Brain pericyte (primary cell): Measurements from ENCODE around the gene RAB34.

Source experiments
- DNase-seq: peaks from one replicate; pipeline ENCODE4 v3.0.0-alpha.2; 2012; ENCODE audit warnings: low read depth, low spot score

The RAB34 gene

DNA sequence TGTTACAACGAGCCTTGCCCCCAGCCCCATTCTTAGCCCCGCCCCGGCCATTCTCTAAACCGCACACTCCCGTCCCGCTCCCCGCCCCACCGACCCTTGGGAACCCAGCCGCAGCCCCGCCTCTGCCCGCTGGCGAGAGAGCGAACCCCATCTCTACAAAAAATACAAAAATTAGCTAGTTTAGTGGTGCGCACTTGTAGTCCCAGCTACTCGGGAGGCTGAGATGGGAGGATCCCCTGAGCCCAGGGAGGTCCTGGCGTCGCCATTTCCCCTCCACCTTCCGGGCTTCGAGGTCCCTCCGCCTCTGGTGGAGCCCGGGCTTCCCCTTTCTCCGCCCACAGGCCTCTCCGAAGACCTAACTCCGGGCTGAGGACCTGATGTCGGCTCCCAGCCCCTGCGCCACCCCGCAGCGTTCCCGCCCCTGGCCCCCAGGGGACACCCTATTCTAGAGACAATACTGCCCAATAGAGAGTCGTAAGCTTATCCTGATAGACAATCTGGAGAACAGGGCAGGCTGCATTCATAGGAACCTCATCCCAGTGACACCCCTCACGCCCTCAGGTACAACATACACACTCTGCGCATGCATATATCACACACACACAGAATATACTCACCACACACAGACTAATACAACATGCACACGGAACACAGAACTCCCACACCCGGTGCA lies 5.5 kb downstream of the RAB34 start:
- DNase-seq: no peak

DNA sequence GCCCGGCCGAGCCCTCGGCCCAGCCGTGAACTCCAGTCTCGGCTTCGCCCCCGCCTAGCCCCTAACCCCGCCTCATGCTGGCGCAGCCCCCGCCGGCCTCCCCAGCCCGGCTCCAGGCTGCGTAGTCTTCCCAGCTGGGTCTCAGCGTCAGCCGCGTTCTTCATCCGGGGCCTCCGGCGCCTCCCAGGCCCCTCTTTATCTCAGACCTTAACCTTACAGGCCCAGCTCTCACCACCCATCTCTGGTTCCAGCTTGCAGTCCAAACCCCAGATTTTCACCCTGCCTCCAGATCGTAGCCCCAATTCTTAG lies 6.0 kb downstream of the RAB34 start, which contains the start of gene PROCA1:
Gene PROCA1 (minus strand): TSS at position 166 of the 309 bp plus-strand sequence. CDS start 228 bp downstream, outside the sequence.
- DNase-seq: no peak

DNA sequence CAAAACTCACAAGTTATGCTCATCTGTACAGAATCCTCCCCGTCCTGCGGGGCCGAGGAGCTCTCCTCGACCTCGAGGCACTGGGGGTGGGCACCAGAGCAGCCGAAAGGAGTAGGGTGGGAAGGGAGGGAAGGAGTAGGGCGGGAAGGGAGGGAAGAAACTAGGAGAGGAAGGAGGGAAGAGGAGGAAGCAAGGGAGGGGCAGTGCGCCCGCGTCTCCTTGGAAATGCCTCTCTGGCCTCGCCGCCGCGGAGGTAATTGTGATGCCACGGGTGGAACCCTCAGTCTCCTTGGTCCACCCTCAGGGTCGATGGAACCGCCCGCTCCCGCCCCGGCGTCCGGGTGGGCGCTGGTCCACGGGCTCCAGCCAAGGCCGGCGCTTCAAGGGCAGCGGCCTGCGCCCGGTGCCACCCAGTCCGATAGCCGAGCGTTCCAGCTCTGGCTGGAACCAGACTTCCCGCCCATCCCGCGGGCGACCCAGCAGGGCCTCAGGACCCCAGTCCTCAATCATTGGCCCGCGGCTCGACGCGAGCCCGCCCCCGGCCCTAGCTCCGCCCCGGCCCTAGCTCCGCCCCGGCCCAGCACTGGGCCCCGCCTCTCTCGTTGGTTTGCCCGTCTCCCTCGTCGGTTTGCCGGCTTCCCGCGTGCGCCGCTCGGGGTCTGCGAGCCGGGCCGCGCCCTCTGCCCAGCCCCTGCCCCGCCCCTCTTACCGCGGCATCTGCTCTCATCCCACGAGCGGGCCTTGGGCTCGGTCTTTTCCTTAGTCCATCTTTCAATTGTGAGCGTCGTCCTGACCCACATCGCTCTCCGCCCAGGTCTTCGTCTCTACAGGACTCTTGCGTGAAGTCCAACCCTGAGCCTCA lies 6.6 kb downstream of the RAB34 start:
- peak; percentile 71 for DNase-seq

DNA sequence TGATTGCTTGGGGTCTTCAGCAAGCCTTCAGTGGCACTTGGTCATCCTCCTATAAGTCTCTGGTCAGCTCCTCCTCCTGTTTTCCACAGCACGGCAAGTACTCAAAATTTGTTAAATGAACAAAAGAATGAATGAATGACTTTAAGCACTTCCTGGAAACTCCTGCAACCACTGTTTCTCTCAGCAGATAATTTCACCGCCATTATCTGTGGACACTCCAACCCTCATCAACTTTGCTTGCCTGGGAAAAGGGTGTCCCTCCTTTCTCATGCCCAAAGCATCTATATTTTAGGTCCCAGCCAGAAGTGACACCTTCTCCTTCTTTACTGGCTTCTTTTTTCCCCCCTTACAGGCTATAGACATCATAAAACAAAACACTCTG lies 10.3 kb downstream of the RAB34 start:
- no peak for DNase-seq

DNA sequence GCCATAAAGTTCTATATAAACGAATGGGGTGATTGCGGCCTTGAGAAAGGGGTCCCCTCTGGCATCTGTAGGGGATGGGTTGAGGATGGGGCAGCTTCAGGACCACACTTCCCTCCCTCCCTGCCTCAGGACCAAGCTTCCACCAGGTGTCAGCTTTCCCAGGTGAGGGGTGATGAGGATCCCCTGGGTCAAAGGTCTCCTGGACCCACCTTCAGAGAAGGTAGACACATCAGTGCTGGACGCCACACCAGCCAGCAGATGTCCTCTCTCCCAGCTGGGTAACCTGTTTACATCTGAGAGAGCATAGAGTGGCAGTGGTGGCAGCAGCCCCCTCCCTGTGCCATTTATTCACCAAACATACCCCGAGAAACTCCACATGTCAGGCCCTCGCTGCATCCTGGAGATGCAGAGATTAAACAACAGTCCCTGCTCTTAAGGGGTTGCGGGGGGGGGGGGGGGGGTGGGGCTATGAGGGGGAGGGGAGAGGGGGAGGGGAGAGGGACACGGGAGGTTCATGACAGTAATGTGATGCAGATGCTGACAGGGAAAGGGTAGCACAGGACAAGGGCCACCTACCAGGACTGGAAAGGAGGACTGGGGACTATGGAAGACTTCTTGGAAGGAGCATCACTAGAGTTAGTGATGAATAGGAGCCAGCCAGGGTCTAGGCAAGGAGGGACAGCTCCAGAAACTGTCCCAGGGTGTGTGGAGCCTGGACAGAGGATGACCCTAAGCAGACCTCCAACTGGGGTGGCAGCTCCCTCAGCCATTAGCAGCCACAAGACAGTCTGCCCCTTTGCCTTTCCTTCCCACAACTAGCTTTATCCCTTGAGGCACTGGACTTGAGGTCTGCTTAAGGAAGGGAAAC lies 11.0 kb downstream of the RAB34 start:
- no peak for DNase-seq

DNA sequence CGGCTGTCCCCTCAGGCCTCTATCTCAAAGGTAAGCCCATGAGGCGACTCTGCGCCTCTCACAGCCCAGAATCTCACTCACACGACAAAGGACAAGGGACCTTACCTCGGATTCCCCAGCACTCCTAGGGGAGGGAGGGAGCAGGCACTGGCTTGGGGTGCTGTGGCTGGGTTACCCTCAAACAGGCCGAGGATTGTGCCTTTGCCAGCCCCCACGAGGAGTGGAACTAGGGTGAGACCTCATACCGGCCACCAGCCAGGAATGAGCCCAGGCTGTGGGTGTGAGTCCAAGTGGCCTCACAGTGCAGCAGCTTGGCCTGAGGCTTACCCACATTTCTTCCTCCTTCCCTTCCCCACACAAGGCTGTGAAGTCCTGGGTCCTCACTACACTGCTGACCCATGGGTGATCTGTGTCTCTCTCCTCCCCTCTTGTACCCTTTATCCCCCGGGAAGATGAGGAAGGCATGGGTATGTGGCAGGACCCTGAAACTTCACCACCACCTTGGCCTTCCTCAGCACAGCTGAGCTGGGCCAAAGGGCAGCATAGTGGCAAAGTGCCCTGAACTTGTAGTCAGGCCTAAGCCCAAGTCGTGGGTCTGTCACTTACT lies 11.8 kb downstream of the RAB34 start:
- DNase-seq: no peak

DNA sequence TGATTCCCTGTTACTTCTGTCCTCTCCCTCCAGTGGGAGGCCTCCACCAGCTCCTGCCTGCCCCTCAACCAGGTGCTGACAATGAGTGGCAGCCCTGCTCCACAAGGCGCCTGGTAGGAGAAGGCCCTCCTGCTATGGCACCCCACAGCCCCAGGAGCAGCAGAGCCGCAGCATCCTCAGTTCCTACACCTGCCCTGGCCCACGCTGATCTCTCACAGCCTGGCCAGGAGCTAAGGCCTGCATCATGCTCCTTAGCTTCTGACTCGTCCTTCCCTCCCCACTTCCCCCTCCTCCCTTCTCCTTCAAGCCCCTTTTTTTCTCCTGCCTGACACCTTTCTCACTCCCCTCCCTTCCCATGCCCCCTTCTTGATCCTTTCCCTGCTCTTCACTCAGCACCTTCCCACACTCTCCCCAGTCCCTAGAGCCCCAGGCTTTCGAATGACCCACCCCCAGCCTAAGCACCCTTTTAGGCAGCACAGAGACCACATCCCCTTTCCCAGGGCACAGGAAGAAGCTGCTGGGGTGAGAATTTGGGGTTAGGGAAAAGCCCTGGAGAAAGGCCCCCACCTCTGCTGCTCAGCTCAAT lies 12.5 kb downstream of the RAB34 start:
- no peak for DNase-seq

DNA sequence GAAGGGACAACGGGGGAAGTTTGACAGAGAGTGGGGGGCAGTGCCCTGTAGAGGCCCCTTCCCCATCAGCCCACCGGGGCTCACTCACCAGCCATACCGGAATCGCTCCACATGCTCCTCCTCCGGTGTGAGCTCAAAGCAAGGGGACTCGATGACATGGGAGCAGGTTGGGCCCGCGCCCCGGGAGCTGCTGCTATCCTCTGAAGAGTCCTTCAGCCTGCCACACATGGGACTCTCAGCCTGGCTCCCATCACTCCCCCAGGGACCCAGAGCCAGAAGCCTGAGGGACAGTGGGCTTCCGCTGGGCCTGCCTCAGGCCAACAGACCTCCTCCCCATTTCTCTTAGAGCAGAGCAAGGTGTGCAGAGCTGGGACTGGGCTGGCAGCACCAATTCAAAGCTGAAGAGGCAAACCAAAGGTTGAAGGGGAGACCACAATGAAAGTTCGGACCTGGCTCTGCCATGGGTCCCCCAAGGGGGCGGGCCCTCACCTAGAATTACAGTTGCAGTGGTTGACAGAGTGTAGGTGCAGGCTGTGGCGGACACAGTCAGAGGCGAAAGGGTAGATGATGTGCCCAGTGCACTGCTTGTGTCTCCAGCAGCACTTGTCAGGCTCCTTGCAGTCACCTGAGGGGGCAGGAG lies 13.3 kb downstream of the RAB34 start:
- no peak for DNase-seq

DNA sequence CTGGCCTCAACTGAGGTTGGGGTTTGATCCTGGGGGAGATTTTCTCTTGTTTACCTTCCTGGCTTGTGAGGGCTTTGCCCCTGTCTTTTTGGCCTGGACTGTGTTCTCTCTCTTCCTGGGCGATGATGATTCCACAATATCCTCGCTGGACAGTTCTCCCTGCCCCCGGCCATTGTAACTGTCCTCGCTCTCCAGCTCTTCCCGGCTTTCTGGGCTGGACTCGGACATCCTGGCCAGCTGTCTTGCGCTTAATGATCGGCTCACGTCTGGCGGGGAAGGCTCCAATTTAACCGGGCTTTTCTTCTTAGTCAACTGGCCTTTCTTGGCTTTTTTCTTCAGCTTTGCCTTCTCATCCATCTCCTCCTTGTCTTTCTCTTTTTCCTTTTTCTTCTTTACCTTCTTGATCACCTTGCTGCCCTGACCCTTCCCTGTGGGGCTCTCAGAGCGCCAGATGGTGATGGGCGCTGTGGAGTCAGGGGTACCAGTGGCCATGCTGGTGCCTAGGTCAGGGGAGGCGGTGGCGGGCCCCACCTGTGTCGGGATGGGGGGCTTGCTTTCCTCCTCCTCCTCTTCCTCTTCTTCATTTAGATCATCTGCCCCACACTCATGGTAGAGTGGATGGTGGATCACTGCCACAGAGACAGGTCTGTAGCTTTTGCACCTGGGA lies 14.0 kb downstream of the RAB34 start:
- no peak for DNase-seq

DNA sequence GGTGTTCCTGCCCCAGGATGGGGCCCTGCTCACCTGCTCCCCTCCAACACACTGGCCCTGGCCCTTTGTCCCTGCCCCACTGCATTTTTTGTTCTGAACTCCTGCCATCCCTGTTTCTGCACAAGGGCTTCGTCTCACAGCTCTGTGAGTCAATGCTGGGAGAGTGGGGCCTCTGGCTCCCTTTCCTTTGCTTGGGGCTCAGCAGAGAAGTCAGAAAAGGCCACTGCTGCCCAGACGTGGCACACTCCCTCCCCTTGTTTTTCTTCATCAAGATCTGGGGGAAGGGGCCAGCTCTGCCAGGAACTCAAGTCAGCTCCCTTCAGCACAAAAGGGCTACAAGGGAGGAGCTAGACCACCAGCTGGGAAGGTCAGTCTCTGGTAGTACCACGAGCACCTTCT lies 14.9 kb downstream of the RAB34 start:
- no peak for DNase-seq

DNA sequence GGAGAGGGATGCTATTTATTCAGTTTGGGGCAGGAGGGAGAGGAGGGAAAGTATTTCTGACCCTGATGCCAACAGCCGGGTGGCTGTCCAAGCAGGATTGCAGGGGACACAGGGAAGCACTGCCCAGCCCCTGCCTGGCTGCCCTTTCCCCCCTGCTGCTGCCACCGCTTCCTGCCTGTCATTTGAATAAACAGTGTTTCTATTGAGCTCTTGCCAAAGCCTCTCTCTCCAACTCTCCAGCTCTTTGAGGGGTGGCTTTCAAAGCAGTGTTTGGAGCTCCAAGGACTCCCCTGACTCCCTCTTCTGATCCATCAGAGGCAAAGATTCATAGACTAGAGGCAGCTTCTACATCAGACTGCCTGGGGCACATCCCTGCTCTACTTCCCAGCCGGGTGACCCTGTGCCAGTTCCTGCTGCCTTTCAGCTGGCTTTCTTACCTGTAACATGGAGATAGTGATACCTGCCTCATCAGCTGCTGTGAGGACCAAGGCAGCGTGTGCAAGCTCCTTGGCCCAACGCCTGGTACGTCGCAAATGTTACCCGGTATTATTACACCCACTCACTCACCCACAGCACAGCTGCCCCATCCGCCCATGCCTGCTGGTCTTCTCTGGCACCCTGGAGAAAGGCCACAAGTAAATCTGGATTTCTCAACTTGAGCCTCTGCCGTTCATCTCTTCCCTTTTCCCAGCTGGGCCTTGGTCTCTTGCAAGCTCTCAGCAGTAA lies 15.5 kb downstream of the RAB34 start:
- DNase-seq: no peak

DNA sequence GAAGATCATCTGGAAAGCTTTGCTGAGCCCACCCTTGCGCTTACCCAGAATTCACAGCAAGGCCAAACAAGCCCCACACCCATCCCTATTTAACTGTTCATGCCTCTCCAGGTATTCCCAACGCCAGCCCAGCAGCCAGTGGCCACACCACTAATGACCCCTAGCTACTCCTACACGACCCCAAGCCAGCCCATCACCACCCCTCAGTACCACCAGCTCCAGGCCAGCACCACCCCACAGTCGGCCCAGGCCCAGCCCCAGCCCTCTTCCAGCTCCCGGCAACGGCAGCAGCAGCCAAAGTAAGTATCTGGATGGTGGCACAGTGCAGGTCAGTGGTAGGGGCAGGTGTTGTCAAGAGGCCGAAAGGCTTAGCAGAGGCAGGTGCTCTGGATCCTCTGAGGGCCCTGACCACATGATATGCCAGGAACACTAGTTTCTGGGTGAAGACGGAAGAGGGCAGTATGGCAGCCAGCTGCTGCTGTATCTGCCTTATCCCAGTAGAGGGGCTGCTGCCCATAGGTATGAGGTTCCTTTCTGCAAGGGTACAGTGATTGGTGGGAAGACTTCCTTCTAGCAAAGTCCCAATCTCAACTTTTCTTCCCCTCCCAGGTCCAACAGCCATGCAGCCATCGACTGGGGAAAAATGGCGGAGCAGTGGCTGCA lies 16.7 kb downstream of the RAB34 start:
- DNase-seq: no peak

DNA sequence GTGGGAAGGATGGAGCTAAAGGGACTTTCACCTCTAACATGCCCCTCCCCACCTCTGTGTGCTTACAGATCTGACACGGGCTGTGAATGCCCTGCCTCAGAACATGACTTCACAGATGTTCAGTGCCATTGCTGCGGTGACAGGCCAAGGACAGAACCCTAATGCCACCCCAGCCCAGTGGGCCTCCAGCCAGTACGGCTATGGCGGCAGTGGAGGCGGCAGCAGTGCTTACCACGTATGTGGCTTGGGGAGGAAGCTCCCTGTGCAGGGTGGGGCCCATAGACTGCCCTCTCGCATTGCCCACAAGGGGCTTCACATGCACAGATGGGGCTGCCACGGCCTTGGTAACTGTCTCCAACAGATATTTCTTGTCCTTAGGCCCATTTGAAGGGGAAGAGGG lies 17.4 kb downstream of the RAB34 start:
- DNase-seq: no peak

DNA sequence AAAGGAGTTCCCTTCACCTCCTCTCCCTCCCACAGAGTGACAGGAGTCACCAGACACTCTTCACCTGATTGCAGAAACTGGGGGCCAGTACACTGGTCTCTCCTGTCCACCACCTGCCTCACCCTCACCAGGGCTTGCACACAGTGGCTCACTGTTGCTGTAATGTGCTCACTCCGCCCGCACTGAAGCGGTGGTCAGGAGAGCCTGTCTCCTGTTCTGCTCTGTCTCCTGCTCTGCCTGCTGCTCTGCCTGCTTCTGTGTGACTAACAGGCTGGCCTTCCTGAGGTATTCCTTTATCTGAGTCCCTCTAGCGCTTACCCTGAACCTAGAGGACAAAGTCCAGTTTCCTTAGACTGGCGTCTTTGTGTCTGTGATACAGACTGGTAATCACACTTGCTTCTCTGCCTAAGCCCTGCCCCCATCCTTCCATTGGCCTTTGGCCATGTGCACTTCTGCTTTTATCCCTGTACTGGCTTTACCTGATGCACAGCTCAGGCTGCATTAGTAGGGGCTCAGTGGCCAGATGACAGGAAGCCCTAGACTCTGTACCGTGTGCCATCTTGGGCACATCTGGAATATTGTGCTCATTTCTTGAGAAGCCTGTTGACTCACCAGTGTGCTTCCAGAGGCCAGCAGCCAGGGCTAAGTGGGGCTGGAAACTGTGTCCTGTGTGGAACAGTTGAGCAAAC lies 19.3 kb downstream of the RAB34 start:
- no peak for DNase-seq

DNA sequence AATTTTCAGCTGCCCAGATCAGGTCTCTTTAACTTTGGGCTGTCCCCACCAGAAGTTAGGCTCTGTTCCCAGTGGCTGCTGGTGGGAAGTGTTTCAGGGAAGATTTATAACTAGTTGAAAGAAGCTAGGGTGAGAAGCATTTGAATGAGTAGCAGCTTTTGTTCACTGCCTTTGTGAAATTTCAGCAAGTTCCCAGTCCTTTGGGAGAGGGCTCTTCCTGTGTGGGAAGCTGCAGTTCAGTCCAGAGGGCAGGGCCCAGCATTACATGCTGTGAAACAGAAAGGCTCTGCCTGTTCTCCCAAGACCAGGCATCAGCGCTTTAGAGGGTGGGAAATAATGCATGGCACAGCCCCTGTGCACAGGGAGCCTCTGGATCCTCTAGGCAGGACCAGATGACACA lies 23.8 kb downstream of the RAB34 start:
- no peak for DNase-seq

DNA sequence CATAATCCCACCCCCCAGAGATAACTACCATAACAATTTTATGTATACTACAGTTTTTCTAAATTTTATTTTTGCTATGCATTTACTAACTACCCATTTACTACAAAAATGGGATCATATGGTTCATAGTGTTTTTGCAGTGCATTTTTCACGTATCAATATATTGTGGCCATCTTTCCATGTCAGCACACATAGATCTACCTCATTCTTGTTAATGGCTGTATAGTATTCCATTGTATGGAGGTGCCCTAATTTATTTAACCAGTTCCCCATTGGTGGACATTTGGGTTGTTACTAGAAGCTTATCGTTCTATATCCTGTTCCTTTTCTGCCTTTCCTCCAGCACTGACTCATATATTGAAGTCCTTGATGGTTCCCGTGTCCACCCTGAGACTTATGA lies 28.7 kb downstream of the RAB34 start:
- no peak for DNase-seq

DNA sequence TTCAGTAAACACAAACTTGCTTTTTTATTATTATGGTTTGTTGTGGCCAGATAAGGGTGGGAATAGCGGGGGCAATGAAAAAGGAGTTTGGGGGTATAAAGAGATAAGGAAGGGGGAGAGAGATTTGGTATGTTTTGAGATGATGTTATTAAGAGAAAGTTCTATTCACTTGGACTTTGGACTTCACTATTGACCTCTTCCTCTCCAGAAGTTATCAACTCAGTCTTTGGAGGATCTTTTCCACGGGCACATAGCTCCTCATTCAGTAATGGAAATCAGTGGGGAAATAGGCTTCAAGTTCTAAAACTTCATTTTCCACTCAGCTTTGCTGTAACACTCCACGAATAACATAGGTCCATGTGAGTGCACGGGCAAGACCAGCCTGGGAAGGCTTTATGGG lies 29.2 kb downstream of the RAB34 start:
- no peak for DNase-seq

DNA sequence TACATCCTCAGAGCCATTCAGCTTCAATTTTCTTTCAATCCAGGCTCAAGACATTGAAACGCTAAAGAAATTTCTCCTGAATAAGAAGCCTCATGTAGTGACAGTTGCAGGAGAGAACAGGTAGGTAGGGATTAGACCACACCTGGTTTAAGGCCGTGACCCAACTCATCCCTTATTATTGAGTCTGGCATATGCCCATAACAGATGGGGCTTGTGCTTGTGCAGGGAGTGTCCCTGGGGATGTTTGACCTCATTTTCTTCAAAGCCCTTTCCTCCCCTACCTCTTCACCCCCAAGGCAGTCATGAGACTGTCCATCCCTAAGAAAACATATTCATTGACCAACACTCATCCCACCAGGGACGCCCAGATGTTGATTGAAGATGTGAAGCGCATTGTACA lies 31.4 kb downstream of the RAB34 start:
- DNase-seq: no peak

DNA sequence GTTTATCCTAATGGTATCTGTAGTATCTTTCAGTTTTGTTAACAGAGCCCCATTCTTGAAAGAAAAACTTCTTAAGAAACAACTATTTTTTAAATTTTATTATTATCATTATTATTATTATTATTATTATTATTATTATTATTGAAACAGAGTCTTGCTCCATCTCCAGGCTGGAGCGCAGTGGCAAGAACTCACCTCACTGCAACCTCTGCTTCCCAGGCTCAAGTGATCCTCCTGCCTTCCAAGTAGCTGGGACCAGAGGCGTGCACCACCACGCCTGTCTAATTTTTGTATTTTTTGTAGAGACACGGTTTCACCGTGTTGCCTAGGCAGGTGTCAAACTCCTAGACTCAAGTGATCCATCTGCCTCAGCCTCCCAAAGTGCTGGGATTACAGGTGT lies 32.3 kb downstream of the RAB34 start:
- DNase-seq: no peak
